Kidney (tissue), 14 donors: ENCODE results near the gene ZIC5. TPM values are rescaled to one million over a fixed set of nuclear protein-coding genes. Genes with fewer than 3 reads are reported as not detected.

Experiments used
- DNase-seq, 5 donors: peaks; one replicate each; pipeline ENCODE4 v3.0.0-alpha.2; 2013 to 2020
- FAIRE-seq: peaks from 2 replicates; lab custom pipeline; 2012; peaks lifted over from hg19 to GRCh38; lab: Jason Lieb, UNC
- H3K27ac ChIP-seq, 2 donors: one replicate each; pipeline ENCODE4 v1.7.0; 2013; ENCODE audit warnings: low read depth in 2 of 2, low read length in 2 of 2, inconsistent platforms in 1 of 2
- H3K27me3 ChIP-seq: one replicate; pipeline ENCODE4 v1.7.1; 2013; ENCODE audit warnings: low read length, inconsistent platforms; ENCODE audit not compliant: control insufficient read depth, insufficient read depth
- H3K36me3 ChIP-seq, 3 donors: one replicate each; pipeline versions ENCODE4 v1.7.0 to v1.7.1; 2013; ENCODE audit warnings: low read length in 3 of 3, control low read depth in 1 of 3, inconsistent platforms in 1 of 3; ENCODE audit not compliant: insufficient read depth in 3 of 3, control insufficient read depth in 2 of 3
- H3K4me1 ChIP-seq, 3 donors: one replicate each; pipeline versions ENCODE4 v1.7.0 to v1.7.1; 2013; ENCODE audit warnings: low read length in 3 of 3, inconsistent platforms in 1 of 3, low read depth in 1 of 3; ENCODE audit not compliant: control insufficient read depth in 2 of 3, insufficient read depth in 2 of 3
- H3K4me3 ChIP-seq, 3 donors: one replicate each; pipeline versions ENCODE4 v1.7.0 to v1.8.1; 2013; ENCODE audit warnings: low read length in 3 of 3, control low read depth in 1 of 3, inconsistent platforms in 1 of 3
- H3K9ac ChIP-seq, 3 donors: one replicate each; pipeline versions ENCODE4 v1.7.0 to v1.7.1; 2013; ENCODE audit warnings: low read length in 3 of 3, control low read depth in 1 of 3, inconsistent platforms in 1 of 3
- H3K9me3 ChIP-seq, 3 donors: one replicate each; pipeline versions ENCODE4 v1.7.0 to v1.7.1; 2013; ENCODE audit warnings: low read length in 3 of 3, control low read depth in 1 of 3, inconsistent platforms in 1 of 3; ENCODE audit not compliant: control insufficient read depth in 2 of 3, insufficient read depth in 1 of 3
- CTCF ChIP-seq: IDR thresholded peaks from 3 replicates; pipeline ENCODE4 v1.5.1; 2012; ENCODE audit warnings: mild to moderate bottlenecking, moderate library complexity, borderline replicate concordance; ENCODE audit not compliant: insufficient read depth; ENCODE audit errors: extremely low read depth
- intact Hi-C: fragments of 100-400 bp; cut with DNase I; formaldehyde crosslinking; loops from one replicate; pipeline ENCODE4 v1.11.1; 2022
- polyA plus RNA-seq: library from polyadenylated mRNA; stranded (reverse); fragments of 350-450 nt; fragmentation: Illumina TruSeq; extraction: RNeasy Lipid Tissue Mini Kit (QIAGEN cat#74804); gene quantifications from one replicate; pipeline ENCODE4 v1.2.3, GENCODE V29; 2014; ENCODE audit warnings: low read depth, low replicate concordance; ENCODE audit not compliant: insufficient read depth
- total RNA-seq: library from RNA; stranded (reverse); fragmentation: NEBNext Ultra II Directional; extraction: Animal tissue kit (Norgen Biotek cat#: 25700); gene quantifications from one replicate; pipeline ENCODE4 v1.2.1, GENCODE V29; 2021
- donor health status: control.
- donor health status: control.
- donor health status: control.
- donor health status: control.
- donor health status: control.
- donor health status: DM: yes; HTN: yes; CAD: no.
- donor health status: Normal renal cell carcinoma (clear cell type).

The ZIC5 gene
- total and polyA plus RNA-seq, 2 donors from 2014 or later, result not detected

- H3K4me1 ChIP-seq, result peaks cover 0 to 10% (median 0%) of the 10 kb centered on the region in 3 donors
- intact Hi-C loops, result no loop called here
- no peaks in the 10 kb centered on the region for H3K36me3 ChIP-seq
- no peak for DNase-seq
- no peak for FAIRE-seq
- no peak for TF ChIP-seq CTCF
- H3K27me3 ChIP-seq, result peaks cover 71% of the 10 kb centered on the region
- H3K9me3 ChIP-seq, result no peaks in the 10 kb centered on the region
- no peak overlapping the region for H3K27ac ChIP-seq
- no peak overlapping the region for H3K4me3 ChIP-seq
- H3K9ac ChIP-seq, result no peak overlapping the region
Measured at GRCh38 chr13:99965329-99966000, 6.1 kb downstream of the ZIC5 start.

- no peak for FAIRE-seq
- intact Hi-C loops, result no loop called here
Measured at GRCh38 chr13:99963816-99964339, 7.7 kb downstream of the ZIC5 start.

GRCh38 chr13:99962242-99962641, 9.3 kb downstream of the ZIC5 start:
- FAIRE-seq (no peak), DNase-seq (no peak)
- no peaks in the 10 kb centered on the region for H3K36me3 ChIP-seq
- TF ChIP-seq CTCF, result no peak
- H3K4me1 ChIP-seq, result no peaks in the 10 kb centered on the region
- no peaks in the 10 kb centered on the region for H3K9me3 ChIP-seq
- intact Hi-C loops, result no loop called here
- H3K27me3 ChIP-seq, result peaks cover 83% of the 10 kb centered on the region
- H3K4me3 ChIP-seq, result no peak overlapping the region
- H3K27ac ChIP-seq, result no peak overlapping the region
- no peak overlapping the region for H3K9ac ChIP-seq

More at GRCh38 chr13:99963816-99964339, 7.7 kb downstream of the ZIC5 start:
- no peak for TF ChIP-seq CTCF
- Histone ChIP-seq H3K9me3 (no peaks in the 10 kb centered on the region), H3K27ac (no peak overlapping the region), H3K4me1 (peaks cover 0 to 3% (median 0%) of the 10 kb centered on the region in 3 donors), H3K36me3 (no peaks in the 10 kb centered on the region), H3K9ac (no peak overlapping the region), H3K27me3 (peaks cover 75% of the 10 kb centered on the region), H3K4me3 (no peak overlapping the region)
- no peak for DNase-seq
